ENCODE data around the gene PARP1. TPM values are rescaled to one million over a fixed set of nuclear protein-coding genes. Genes with fewer than 3 reads are reported as not detected.

Gene PARP1
- total RNA-seq, 1 donor from 2014 or later: 64.6 TPM

- no peak for TF ChIP-seq POLR2AphosphoS5 (IDR thresholded peaks at IDR 0.05; ENCODE audit: insufficient read depth in 1 of 2, low read depth in 1 of 2)
- TF ChIP-seq, protein P1, sequence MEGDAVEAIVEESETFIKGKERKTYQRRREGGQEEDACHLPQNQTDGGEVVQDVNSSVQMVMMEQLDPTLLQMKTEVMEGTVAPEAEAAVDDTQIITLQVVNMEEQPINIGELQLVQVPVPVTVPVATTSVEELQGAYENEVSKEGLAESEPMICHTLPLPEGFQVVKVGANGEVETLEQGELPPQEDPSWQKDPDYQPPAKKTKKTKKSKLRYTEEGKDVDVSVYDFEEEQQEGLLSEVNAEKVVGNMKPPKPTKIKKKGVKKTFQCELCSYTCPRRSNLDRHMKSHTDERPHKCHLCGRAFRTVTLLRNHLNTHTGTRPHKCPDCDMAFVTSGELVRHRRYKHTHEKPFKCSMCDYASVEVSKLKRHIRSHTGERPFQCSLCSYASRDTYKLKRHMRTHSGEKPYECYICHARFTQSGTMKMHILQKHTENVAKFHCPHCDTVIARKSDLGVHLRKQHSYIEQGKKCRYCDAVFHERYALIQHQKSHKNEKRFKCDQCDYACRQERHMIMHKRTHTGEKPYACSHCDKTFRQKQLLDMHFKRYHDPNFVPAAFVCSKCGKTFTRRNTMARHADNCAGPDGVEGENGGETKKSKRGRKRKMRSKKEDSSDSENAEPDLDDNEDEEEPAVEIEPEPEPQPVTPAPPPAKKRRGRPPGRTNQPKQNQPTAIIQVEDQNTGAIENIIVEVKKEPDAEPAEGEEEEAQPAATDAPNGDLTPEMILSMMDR (IDR thresholded peaks at IDR 0.05): no peak
- no peak for TF ChIP-seq POLR2A (IDR thresholded peaks at IDR 0.05)
- intact Hi-C loops (cut with DNase I): no loop called here
Observed at GRCh38 chr1:226370144-226370923, 37.6 kb downstream of the PARP1 start.

DNA sequence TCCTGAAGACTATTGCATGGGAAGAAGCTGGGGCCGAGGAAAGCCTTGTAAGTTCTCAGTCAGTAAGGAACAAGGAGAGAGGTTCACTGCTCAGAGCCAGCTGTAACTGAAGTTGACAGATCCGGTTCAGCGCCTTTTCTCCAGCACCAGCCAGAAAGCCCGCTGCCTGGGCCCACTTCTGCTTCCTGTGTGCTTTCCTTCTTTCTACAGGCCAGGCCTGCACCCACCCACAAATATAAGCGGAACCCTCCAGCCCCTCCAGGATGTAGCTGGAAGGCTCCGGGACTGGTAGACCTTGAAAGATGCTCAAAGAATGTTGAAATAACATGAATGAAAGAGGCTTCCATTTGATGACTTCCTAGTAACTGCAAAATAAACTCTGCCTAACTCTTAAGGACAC lies 38.8 kb downstream of the PARP1 start:
- TF ChIP-seq, protein P1 (IDR thresholded peaks at IDR 0.05): no peak
- TF ChIP-seq POLR2A (IDR thresholded peaks at IDR 0.05) (no peak), POLR2AphosphoS5 (IDR thresholded peaks at IDR 0.05; ENCODE audit: insufficient read depth in 1 of 2, low read depth in 1 of 2) (no peak)
- no peak for DNase-seq (ENCODE audit: extremely low spot score in 2 of 2)
- Histone ChIP-seq H3K36me3 (peaks cover 0 to 77% of the 10 kb centered on the region in 2 donors), H3K9me3 (no peaks in the 10 kb centered on the region), H3K27me3 (no peaks in the 10 kb centered on the region), H3K27ac (no peak overlapping the region), H3K4me3 (no peak overlapping the region), H3K4me1 (no peaks in the 10 kb centered on the region)
- intact Hi-C loops (cut with DNase I): no loop called here

More at GRCh38 chr1:226370144-226370923, 37.6 kb downstream of the PARP1 start:
- Histone ChIP-seq H3K9me3 (no peaks in the 10 kb centered on the region), H3K4me3 (no peak overlapping the region), H3K27ac (no peak overlapping the region), H3K4me1 (no peaks in the 10 kb centered on the region), H3K36me3 (peaks cover 0 to 77% of the 10 kb centered on the region in 2 donors), H3K27me3 (no peaks in the 10 kb centered on the region)
- no peak for DNase-seq (ENCODE audit: extremely low spot score in 2 of 2)

DNA sequence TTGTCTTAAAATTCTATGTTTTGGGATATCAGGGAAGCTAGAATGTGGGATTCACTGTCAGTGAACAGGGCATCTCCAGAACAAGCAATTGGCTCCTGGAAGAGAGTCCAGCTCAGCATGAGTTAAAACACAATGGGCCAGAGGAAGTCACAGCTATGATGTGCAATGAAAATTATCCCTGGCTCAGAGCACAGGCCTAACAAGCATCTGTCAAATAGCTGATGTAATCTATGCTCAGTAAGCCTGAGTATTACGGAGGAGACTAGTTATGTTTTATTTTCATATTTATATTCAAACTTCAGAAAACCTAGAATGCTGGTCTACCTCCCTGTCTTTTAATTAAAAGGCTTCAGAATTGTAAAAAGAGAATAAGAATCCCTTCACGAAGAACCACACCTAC lies 41.6 kb downstream of the PARP1 start:
- Histone ChIP-seq H3K4me1 (no peaks in the 10 kb centered on the region), H3K27me3 (no peaks in the 10 kb centered on the region), H3K36me3 (peaks cover 0 to 82% of the 10 kb centered on the region in 2 donors), H3K27ac (no peak overlapping the region), H3K9me3 (no peaks in the 10 kb centered on the region), H3K4me3 (no peak overlapping the region)
- intact Hi-C loops (cut with DNase I): no loop called here
- no peak for TF ChIP-seq POLR2A (IDR thresholded peaks at IDR 0.05)
- TF ChIP-seq POLR2AphosphoS5 (IDR thresholded peaks at IDR 0.05; ENCODE audit: insufficient read depth in 1 of 2, low read depth in 1 of 2): no peak
- TF ChIP-seq, protein P1 (IDR thresholded peaks at IDR 0.05): no peak
- no peak for DNase-seq (ENCODE audit: extremely low spot score in 2 of 2)

GRCh38 chr1:226365831-226366231 lies 42.1 kb downstream of the PARP1 start:
- H3K27me3 ChIP-seq: no peaks in the 10 kb centered on the region
- no peak for DNase-seq (ENCODE audit: extremely low spot score in 2 of 2)
- H3K36me3 ChIP-seq: peaks cover 0 to 85% of the 10 kb centered on the region in 2 donors
- H3K9me3 ChIP-seq: no peaks in the 10 kb centered on the region
- no peaks in the 10 kb centered on the region for H3K4me1 ChIP-seq
- intact Hi-C loops (cut with DNase I): no loop called here
- TF ChIP-seq POLR2AphosphoS5 (IDR thresholded peaks at IDR 0.05; ENCODE audit: insufficient read depth in 1 of 2, low read depth in 1 of 2) (no peak), POLR2A (IDR thresholded peaks at IDR 0.05) (no peak)
- TF ChIP-seq, protein P1 (IDR thresholded peaks at IDR 0.05): no peak
- no peak overlapping the region for H3K27ac ChIP-seq
- no peak overlapping the region for H3K4me3 ChIP-seq

- intact Hi-C loops (cut with DNase I): no loop called here
- no peaks in the 10 kb centered on the region for H3K4me1 ChIP-seq
Observed at GRCh38 chr1:226364901-226365565, 42.9 kb downstream of the PARP1 start.

More at GRCh38 chr1:226364901-226365565, 42.9 kb downstream of the PARP1 start:
- TF ChIP-seq, protein P1 (IDR thresholded peaks at IDR 0.05): no peak
- H3K27me3 ChIP-seq: no peaks in the 10 kb centered on the region
- H3K36me3 ChIP-seq: peaks cover 0 to 93% of the 10 kb centered on the region in 2 donors
- no peaks in the 10 kb centered on the region for H3K9me3 ChIP-seq
- H3K27ac ChIP-seq: no peak overlapping the region
- no peak for DNase-seq (ENCODE audit: extremely low spot score in 2 of 2)
- H3K4me3 ChIP-seq: no peak overlapping the region
